CD4-positive, CD25-positive, alpha-beta regulatory T cell (primary cell): ENCODE measurements around the gene FIBCD1. TPM values are rescaled to one million over a fixed set of nuclear protein-coding genes. Genes with fewer than 3 reads are reported as not detected.

Source experiments
- ATAC-seq, 2 donors: fragments of 150-1000 bp; cut with Tn5 transposase; one replicate each; pipeline ENCODE4 v1.10.0; 2021; ENCODE audit warnings: low read depth in 2 of 2, moderate number of reproducible peaks in 2 of 2, moderate library complexity in 1 of 2
- DNase-seq, 3 donors: peaks; one replicate each; pipeline versions ENCODE4 v3.0.0 to v3.0.0-alpha.2; 2012 to 2022; ENCODE audit warnings: mixed read lengths in 1 of 3
- H3K27ac ChIP-seq: one replicate; pipeline ENCODE4 v1.7.0; 2013; ENCODE audit warnings: mild to moderate bottlenecking, low read length; ENCODE audit not compliant: insufficient read depth, poor library complexity, severe bottlenecking
- H3K27me3 ChIP-seq: one replicate; pipeline ENCODE4 v1.7.0; 2013; ENCODE audit warnings: low read length; ENCODE audit not compliant: control insufficient read depth, insufficient read depth
- H3K36me3 ChIP-seq: one replicate; pipeline ENCODE4 v1.7.0; 2013; ENCODE audit warnings: mild to moderate bottlenecking, low read length, moderate library complexity; ENCODE audit not compliant: control insufficient read depth, insufficient read depth
- H3K4me1 ChIP-seq: 2 replicates; pipeline ENCODE4 v1.7.0; 2013; ENCODE audit warnings: mild to moderate bottlenecking, low read length; ENCODE audit not compliant: insufficient read depth, control insufficient read depth, poor library complexity, severe bottlenecking
- H3K4me3 ChIP-seq: one replicate; pipeline ENCODE4 v1.7.0; 2013; ENCODE audit warnings: low read depth, mild to moderate bottlenecking, low read length, moderate library complexity
- H3K9me3 ChIP-seq, 2 experiments: 1 replicate in 1 of 2; 2 replicates in 1 of 2; pipeline ENCODE4 v1.7.0; 2013; ENCODE audit warnings: low read length in 2 of 2, mild to moderate bottlenecking in 1 of 2, moderate library complexity in 1 of 2; ENCODE audit not compliant: control insufficient read depth in 2 of 2
- H3K27ac Mint-ChIP-seq, 3 donors: one replicate each; pipeline ENCODE4 v1.8.0; 2020 to 2022; ENCODE audit warnings: mild to moderate bottlenecking in 3 of 3, mixed read lengths in 3 of 3, moderate library complexity in 2 of 3
- H3K27me3 Mint-ChIP-seq: one replicate; pipeline ENCODE4 v1.8.0; 2022; ENCODE audit warnings: mild to moderate bottlenecking, mixed read lengths
- H3K36me3 Mint-ChIP-seq: one replicate; pipeline ENCODE4 v1.8.0; 2020; ENCODE audit warnings: mixed read lengths
- H3K4me1 Mint-ChIP-seq, 4 donors: one replicate each; pipeline ENCODE4 v1.8.0; 2020 to 2022; ENCODE audit warnings: mixed read lengths in 4 of 4, mild to moderate bottlenecking in 1 of 4
- H3K4me3 Mint-ChIP-seq, 4 donors: one replicate each; pipeline ENCODE4 v1.8.0; 2020 to 2022; ENCODE audit warnings: mild to moderate bottlenecking in 4 of 4, mixed read lengths in 4 of 4, moderate library complexity in 3 of 4
- H3K9me3 Mint-ChIP-seq, 7 donors: one replicate each; pipeline ENCODE4 v1.8.0; 2020 to 2022; ENCODE audit warnings: mixed read lengths in 7 of 7, mild to moderate bottlenecking in 3 of 7, moderate library complexity in 2 of 7
- polyA plus RNA-seq, 4 donors: library from polyadenylated mRNA; unstranded; fragments of 300-500 nt; fragmentation: Illumina TruSeq; gene quantifications; one replicate each; pipeline ENCODE4 v1.2.3, GENCODE V29; 2021
- total RNA-seq: library from RNA; stranded (reverse); gene quantifications from one replicate; pipeline ENCODE4 v1.2.3, GENCODE V29; 2022

Gene FIBCD1
- total and polyA plus RNA-seq, 5 donors from 2014 or later, result not detected

GRCh38 chr9:130924448-130924788 lies 14.6 kb downstream of the FIBCD1 start:
- H3K36me3 Mint-ChIP-seq, result no peaks in the 10 kb centered on the region
- H3K36me3 ChIP-seq, result no peaks in the 10 kb centered on the region
- no peak overlapping the region for H3K27ac ChIP-seq
- ATAC-seq, result no peak
- no peaks in the 10 kb centered on the region for H3K4me1 Mint-ChIP-seq
- H3K4me3 ChIP-seq, result no peak overlapping the region
- H3K27me3 Mint-ChIP-seq, result no peaks in the 10 kb centered on the region
- H3K9me3 ChIP-seq, result no peaks in the 10 kb centered on the region
- H3K4me1 ChIP-seq, result no peaks in the 10 kb centered on the region
- H3K27me3 ChIP-seq, result no peaks in the 10 kb centered on the region
- DNase-seq, result no peak
- H3K9me3 Mint-ChIP-seq, result no peaks in the 10 kb centered on the region
- no peak overlapping the region for H3K27ac Mint-ChIP-seq
- H3K4me3 Mint-ChIP-seq, result no peak overlapping the region

GRCh38 chr9:130923611-130924447 lies 15.2 kb downstream of the FIBCD1 start:
- no peaks in the 10 kb centered on the region for H3K9me3 Mint-ChIP-seq
- no peak for ATAC-seq
- H3K27me3 Mint-ChIP-seq, result no peaks in the 10 kb centered on the region
- H3K36me3 Mint-ChIP-seq, result no peaks in the 10 kb centered on the region
- H3K4me1 ChIP-seq, result no peaks in the 10 kb centered on the region
- H3K27ac Mint-ChIP-seq, result no peak overlapping the region
- DNase-seq, result no peak
- no peaks in the 10 kb centered on the region for H3K36me3 ChIP-seq
- H3K9me3 ChIP-seq, result no peaks in the 10 kb centered on the region
- H3K4me3 Mint-ChIP-seq, result no peak overlapping the region
- no peak overlapping the region for H3K4me3 ChIP-seq
- H3K4me1 Mint-ChIP-seq, result no peaks in the 10 kb centered on the region
- H3K27me3 ChIP-seq, result no peaks in the 10 kb centered on the region
- H3K27ac ChIP-seq, result no peak overlapping the region

- H3K36me3 ChIP-seq, result no peaks in the 10 kb centered on the region
- no peak overlapping the region for H3K27ac ChIP-seq
- H3K4me3 ChIP-seq, result no peak overlapping the region
- Mint-ChIP-seq H3K4me3 (no peak overlapping the region), H3K27ac (no peak overlapping the region), H3K27me3 (no peaks in the 10 kb centered on the region), H3K36me3 (no peaks in the 10 kb centered on the region), H3K9me3 (no peaks in the 10 kb centered on the region), H3K4me1 (no peaks in the 10 kb centered on the region)
- H3K4me1 ChIP-seq, result no peaks in the 10 kb centered on the region
- H3K9me3 ChIP-seq, result no peaks in the 10 kb centered on the region
- H3K27me3 ChIP-seq, result no peaks in the 10 kb centered on the region
- no peak for DNase-seq
- ATAC-seq, result no peak
These were observed 16.0 kb downstream of the FIBCD1 start for GRCh38 chr9:130922893-130923610.

GRCh38 chr9:130921989-130922892 lies 16.8 kb downstream of the FIBCD1 start:
- H3K36me3 ChIP-seq, result no peaks in the 10 kb centered on the region
- Mint-ChIP-seq H3K4me1 (no peaks in the 10 kb centered on the region), H3K4me3 (no peak overlapping the region), H3K9me3 (no peaks in the 10 kb centered on the region), H3K36me3 (no peaks in the 10 kb centered on the region), H3K27me3 (no peaks in the 10 kb centered on the region), H3K27ac (no peak overlapping the region)
- H3K4me3 ChIP-seq, result no peak overlapping the region
- no peaks in the 10 kb centered on the region for H3K9me3 ChIP-seq
- H3K27me3 ChIP-seq, result no peaks in the 10 kb centered on the region
- H3K4me1 ChIP-seq, result no peaks in the 10 kb centered on the region
- DNase-seq, result no peak
- ATAC-seq, result no peak
- H3K27ac ChIP-seq, result no peak overlapping the region

- Mint-ChIP-seq H3K4me1 (no peaks in the 10 kb centered on the region), H3K4me3 (no peak overlapping the region), H3K27me3 (no peaks in the 10 kb centered on the region), H3K27ac (no peak overlapping the region), H3K36me3 (no peaks in the 10 kb centered on the region), H3K9me3 (no peaks in the 10 kb centered on the region)
- Histone ChIP-seq H3K27me3 (no peaks in the 10 kb centered on the region), H3K4me1 (no peaks in the 10 kb centered on the region), H3K4me3 (no peak overlapping the region), H3K36me3 (no peaks in the 10 kb centered on the region), H3K27ac (no peak overlapping the region), H3K9me3 (no peaks in the 10 kb centered on the region)
- DNase-seq (no peak), ATAC-seq (no peak)
These were observed 17.6 kb downstream of the FIBCD1 start for GRCh38 chr9:130921300-130921988.

- Mint-ChIP-seq H3K36me3 (no peaks in the 10 kb centered on the region), H3K4me3 (no peak overlapping the region), H3K27ac (no peak overlapping the region), H3K9me3 (no peaks in the 10 kb centered on the region), H3K4me1 (no peaks in the 10 kb centered on the region), H3K27me3 (no peaks in the 10 kb centered on the region)
- Histone ChIP-seq H3K4me1 (no peaks in the 10 kb centered on the region), H3K27ac (no peak overlapping the region), H3K36me3 (no peaks in the 10 kb centered on the region), H3K9me3 (no peaks in the 10 kb centered on the region), H3K27me3 (no peaks in the 10 kb centered on the region), H3K4me3 (no peak overlapping the region)
- DNase-seq (no peak), ATAC-seq (no peak)
These were observed 18.2 kb downstream of the FIBCD1 start for GRCh38 chr9:130920762-130921299.

GRCh38 chr9:130920233-130920632 lies 18.8 kb downstream of the FIBCD1 start:
- Mint-ChIP-seq H3K9me3 (no peaks in the 10 kb centered on the region), H3K36me3 (no peaks in the 10 kb centered on the region), H3K27ac (no peak overlapping the region), H3K4me1 (no peaks in the 10 kb centered on the region), H3K27me3 (no peaks in the 10 kb centered on the region), H3K4me3 (no peak overlapping the region)
- Histone ChIP-seq H3K9me3 (no peaks in the 10 kb centered on the region), H3K36me3 (no peaks in the 10 kb centered on the region), H3K4me3 (no peak overlapping the region), H3K4me1 (no peaks in the 10 kb centered on the region), H3K27ac (no peak overlapping the region), H3K27me3 (no peaks in the 10 kb centered on the region)
- DNase-seq (no peak), ATAC-seq (no peak)
